ENCODE measurements around the gene CDYL.

Gene CDYL

GRCh38 chr6:4747588-4747987 lies 28.6 kb upstream of the CDYL start:
- H3K79me2 ChIP-seq (ENCODE audit: insufficient read depth, low read length): no peaks in the 10 kb centered on the region
- no peak overlapping the region for H3K9ac ChIP-seq (ENCODE audit: low read length)
- H3K27ac ChIP-seq (ENCODE audit: low read depth, low read length, poor library complexity, severe bottlenecking): no peak overlapping the region
- no peaks in the 10 kb centered on the region for H3K9me3 ChIP-seq (ENCODE audit: low read length)
- no peak overlapping the region for H2AFZ ChIP-seq (ENCODE audit: low read length)
- H3K36me3 ChIP-seq (ENCODE audit: insufficient read depth, low read length): no peaks in the 10 kb centered on the region
- H3K4me2 ChIP-seq (ENCODE audit: low read length): no peak overlapping the region
- no peaks in the 10 kb centered on the region for H3K27me3 ChIP-seq (ENCODE audit: insufficient read depth, low read length)
- TF ChIP-seq EZH2 (IDR thresholded peaks at IDR 0.05; ENCODE audit: borderline replicate concordance, low read length) (no peak), CTCF (IDR thresholded peaks at IDR 0.05; ENCODE audit: low read length) (no peak)
- no peak overlapping the region for H3K4me3 ChIP-seq (ENCODE audit: low read depth, low read length, poor library complexity, severe bottlenecking)
- no peaks in the 10 kb centered on the region for H3K4me1 ChIP-seq (ENCODE audit: insufficient read depth, low read length, severe bottlenecking)
- H3F3A ChIP-seq (ENCODE audit: insufficient read depth, low read length): no peaks in the 10 kb centered on the region
- no peaks in the 10 kb centered on the region for H3K9me2 ChIP-seq (ENCODE audit: low read depth, low read length)
- H4K20me1 ChIP-seq (ENCODE audit: insufficient read depth, low read length): no peaks in the 10 kb centered on the region

- Histone ChIP-seq H3K9ac (ENCODE audit: low read length) (no peak overlapping the region), H4K20me1 (ENCODE audit: insufficient read depth, low read length) (no peaks in the 10 kb centered on the region), H3K79me2 (ENCODE audit: insufficient read depth, low read length) (no peaks in the 10 kb centered on the region), H3K27ac (ENCODE audit: low read depth, low read length, poor library complexity, severe bottlenecking) (no peak overlapping the region), H3K4me2 (ENCODE audit: low read length) (no peak overlapping the region), H3K4me1 (ENCODE audit: insufficient read depth, low read length, severe bottlenecking) (no peaks in the 10 kb centered on the region), H3K36me3 (ENCODE audit: insufficient read depth, low read length) (no peaks in the 10 kb centered on the region), H2AFZ (ENCODE audit: low read length) (no peak overlapping the region), H3K9me3 (ENCODE audit: low read length) (no peaks in the 10 kb centered on the region), H3F3A (ENCODE audit: insufficient read depth, low read length) (no peaks in the 10 kb centered on the region), H3K4me3 (ENCODE audit: low read depth, low read length, poor library complexity, severe bottlenecking) (no peak overlapping the region), H3K27me3 (ENCODE audit: insufficient read depth, low read length) (no peaks in the 10 kb centered on the region), H3K9me2 (ENCODE audit: low read depth, low read length) (no peaks in the 10 kb centered on the region)
- no peak for TF ChIP-seq CTCF (IDR thresholded peaks at IDR 0.05; ENCODE audit: low read length)
Observed at GRCh38 chr6:4751823-4752464, 24.3 kb upstream of the CDYL start.

- H3K4me3 ChIP-seq (ENCODE audit: low read depth, low read length, poor library complexity, severe bottlenecking): no peak overlapping the region
- H3K27me3 ChIP-seq (ENCODE audit: insufficient read depth, low read length): no peaks in the 10 kb centered on the region
- no peaks in the 10 kb centered on the region for H4K20me1 ChIP-seq (ENCODE audit: insufficient read depth, low read length)
- no peaks in the 10 kb centered on the region for H3K79me2 ChIP-seq (ENCODE audit: insufficient read depth, low read length)
- H3K27ac ChIP-seq (ENCODE audit: low read depth, low read length, poor library complexity, severe bottlenecking): no peak overlapping the region
- H3K4me2 ChIP-seq (ENCODE audit: low read length): no peak overlapping the region
- H3K36me3 ChIP-seq (ENCODE audit: insufficient read depth, low read length): no peaks in the 10 kb centered on the region
- H3K9ac ChIP-seq (ENCODE audit: low read length): no peak overlapping the region
- no peak for TF ChIP-seq CTCF (IDR thresholded peaks at IDR 0.05; ENCODE audit: low read length)
- no peak for TF ChIP-seq EZH2 (IDR thresholded peaks at IDR 0.05; ENCODE audit: borderline replicate concordance, low read length)
- H3K9me3 ChIP-seq (ENCODE audit: low read length): no peaks in the 10 kb centered on the region
- H3F3A ChIP-seq (ENCODE audit: insufficient read depth, low read length): no peaks in the 10 kb centered on the region
- H2AFZ ChIP-seq (ENCODE audit: low read length): no peak overlapping the region
- no peaks in the 10 kb centered on the region for H3K4me1 ChIP-seq (ENCODE audit: insufficient read depth, low read length, severe bottlenecking)
- no peaks in the 10 kb centered on the region for H3K9me2 ChIP-seq (ENCODE audit: low read depth, low read length)
Observed at GRCh38 chr6:4756247-4756646, 20.0 kb upstream of the CDYL start.
